Activated T-cell treated with anti-CD3 and anti-CD28 coated beads, Interleukin-2, amount 50 U/mL, for 4 hours (primary cell): ENCODE data around the gene CNPY2. TPM values are rescaled to one million over a fixed set of nuclear protein-coding genes. Genes with fewer than 3 reads are reported as not detected.
"Not testable (repeated sequence)": the region's sequence is repeated elsewhere in the genome, so short reads cannot be mapped to it uniquely, and the experiment has no call there.

Experiments used
- ATAC-seq, 2 donors: fragments of 200-7000 bp; cut with Tn5 transposase; one replicate each; pipeline ENCODE4 v1.10.0; 2021
- DNase-seq: peaks from one replicate; pipeline ENCODE4 v3.0.0-alpha.2; 2020
- H3K27me3 Mint-ChIP-seq: one replicate; pipeline ENCODE4 v1.8.0; 2021; ENCODE audit warnings: low read depth, mixed read lengths
- H3K36me3 Mint-ChIP-seq: one replicate; pipeline ENCODE4 v1.8.0; 2022; ENCODE audit warnings: mixed read lengths; ENCODE audit not compliant: insufficient read depth
- H3K4me1 Mint-ChIP-seq: one replicate; pipeline ENCODE4 v1.8.0; 2021; ENCODE audit warnings: low read depth, mixed read lengths
- H3K4me3 Mint-ChIP-seq: one replicate; pipeline ENCODE4 v1.8.0; 2021; ENCODE audit warnings: mild to moderate bottlenecking, moderate library complexity, mixed read lengths
- H3K9me3 Mint-ChIP-seq: one replicate; pipeline ENCODE4 v1.8.0; 2021; ENCODE audit warnings: mixed read lengths
- total RNA-seq, 3 donors: library from RNA; stranded (reverse); gene quantifications; one replicate each; pipeline ENCODE4 v1.2.1, GENCODE V29; 2021

The CNPY2 gene
- total RNA-seq, result 100 to 1,000 TPM; 162 to 178 (median 174) TPM

DNA sequence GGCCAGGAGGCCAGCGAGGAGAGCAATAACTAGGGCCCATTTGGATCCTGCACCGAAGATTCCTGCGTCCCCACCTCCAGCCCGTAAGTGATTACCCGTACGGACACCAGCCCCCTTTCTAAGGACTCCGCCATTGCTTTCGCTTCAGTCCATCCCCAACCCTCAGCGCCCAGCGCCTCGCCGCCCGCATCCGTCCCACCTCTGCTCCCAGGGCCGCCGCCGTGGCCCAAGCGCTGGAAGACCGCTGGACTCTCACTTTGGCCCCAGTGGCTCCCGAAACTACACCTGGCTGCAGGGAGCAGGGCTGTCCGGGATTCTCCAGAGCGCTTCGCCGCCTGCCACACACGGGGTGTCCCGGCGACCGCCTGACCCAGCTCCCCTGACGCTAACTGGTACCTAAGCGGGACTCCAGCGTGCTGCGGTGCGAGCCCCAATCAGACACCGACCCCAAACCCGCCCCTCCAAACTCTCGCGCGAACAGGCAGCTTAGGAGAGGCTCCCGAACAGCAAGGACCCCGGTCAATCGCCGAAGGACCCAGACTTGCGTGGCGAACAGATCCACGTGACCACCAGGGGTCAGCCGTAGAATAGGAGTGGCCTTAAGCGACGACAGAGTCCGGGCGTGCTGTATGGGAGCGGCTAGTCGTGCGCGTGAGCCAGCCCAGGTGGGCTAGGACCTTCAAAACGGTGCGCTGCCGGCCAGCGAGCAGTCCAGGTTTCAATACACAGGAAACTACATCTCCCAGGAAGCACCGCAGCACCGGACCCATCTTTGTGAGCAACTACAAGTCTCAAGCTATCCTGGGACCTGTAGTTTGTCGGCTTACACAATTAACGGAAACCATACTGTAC is at the start of gene CNPY2:
Gene CNPY2 (minus strand): TSS at position 367 of the 852 bp plus-strand sequence. CDS start 771 bp downstream, outside the sequence.
- peaks cover 7% of the 10 kb centered on the region for H3K36me3 Mint-ChIP-seq
- H3K9me3 Mint-ChIP-seq, result no peaks in the 10 kb centered on the region
- ATAC-seq (peak; percentile 95 to 96), DNase-seq (peak; percentile 88)
- peaks cover 16% of the 10 kb centered on the region for H3K4me1 Mint-ChIP-seq
- no peaks in the 10 kb centered on the region for H3K27me3 Mint-ChIP-seq
- H3K4me3 Mint-ChIP-seq, result peak within 1 kb of the TSS; percentile 99

DNA sequence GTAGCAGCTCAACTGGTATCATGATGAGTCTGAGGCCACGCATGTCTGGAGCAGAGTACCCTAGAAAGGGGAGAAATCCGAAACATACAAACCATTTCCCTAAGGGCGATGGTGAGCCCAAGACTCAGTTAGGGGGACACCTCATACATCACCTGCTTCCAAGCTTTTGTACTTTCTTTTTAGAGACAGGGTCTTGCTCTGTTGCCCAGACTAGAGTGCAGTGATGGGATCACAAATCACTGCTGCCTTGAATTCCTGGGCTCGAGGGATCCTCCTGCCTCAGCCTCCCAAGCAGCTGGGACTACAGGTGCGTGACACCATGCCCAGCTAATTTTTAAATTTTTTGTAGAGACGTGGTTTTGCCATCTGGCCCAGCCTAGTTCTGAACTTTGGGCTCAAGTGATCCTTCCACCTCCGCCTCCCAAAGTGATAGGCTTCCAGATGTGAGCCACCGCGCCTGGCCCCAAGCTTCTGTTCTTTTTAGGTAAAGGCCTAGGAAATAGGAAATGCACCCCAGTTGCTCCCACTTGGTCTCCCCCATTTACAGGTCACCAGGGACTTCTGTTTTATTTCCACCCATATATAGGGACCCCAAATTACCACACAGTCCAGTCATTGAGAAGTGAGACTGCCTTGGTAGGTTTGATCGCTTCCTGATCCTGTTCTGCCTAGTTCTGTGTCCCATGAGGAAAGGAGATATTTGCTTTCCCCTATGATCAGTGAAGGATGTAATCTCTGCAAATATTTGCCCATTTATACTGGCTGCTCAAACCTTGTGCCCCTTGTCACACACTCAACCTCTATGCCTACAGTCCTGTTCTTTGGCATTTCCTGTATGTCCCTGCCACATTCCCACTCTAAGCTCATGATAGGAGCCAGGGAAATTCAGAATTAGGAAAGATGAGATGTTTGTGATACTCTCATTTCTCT is 46.6 kb upstream of the CNPY2 start, which contains the start of gene APOF:
Gene APOF (minus strand): TSS at position 728 of the 930 bp plus-strand sequence. CDS start 112 bp downstream, at position 616.
- no peaks in the 10 kb centered on the region for H3K36me3 Mint-ChIP-seq
- ATAC-seq (no peak), DNase-seq (no peak)
- no peaks in the 10 kb centered on the region for H3K27me3 Mint-ChIP-seq
- peaks cover 26% of the 10 kb centered on the region for H3K4me1 Mint-ChIP-seq
- peak within 1 kb of the TSS; percentile 87 for H3K4me3 Mint-ChIP-seq
- H3K9me3 Mint-ChIP-seq, result no peaks in the 10 kb centered on the region

DNA sequence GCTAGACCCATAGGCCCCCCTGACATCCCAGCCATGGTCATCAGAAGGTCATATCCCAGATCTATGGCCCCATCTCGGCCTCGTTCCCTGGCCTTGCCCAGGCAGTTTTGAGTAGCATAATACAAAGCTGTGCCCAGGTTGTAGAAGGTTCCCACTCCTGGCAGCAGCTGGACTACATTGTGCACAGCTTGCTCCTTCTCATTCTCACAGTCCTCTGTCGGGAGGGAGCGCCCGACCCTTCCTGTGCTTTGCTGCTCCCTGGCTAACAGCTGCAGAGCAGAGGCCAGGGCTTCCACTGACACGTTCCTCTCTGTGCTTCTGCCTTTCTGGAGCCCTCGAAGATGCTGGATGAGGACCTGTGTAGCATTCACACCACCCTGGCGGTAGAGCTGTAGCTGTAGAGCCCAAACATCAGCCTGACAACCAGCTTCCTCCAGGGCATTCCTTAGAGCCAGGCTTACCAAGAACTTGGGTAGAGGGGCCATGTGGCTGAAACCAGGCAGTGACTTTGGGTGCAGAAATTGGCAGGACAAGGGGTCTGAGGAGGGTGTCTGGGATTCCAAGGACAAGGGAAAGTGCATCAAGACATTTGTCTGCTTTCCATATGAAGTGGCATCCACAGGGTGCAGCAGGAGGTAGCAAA is 45.8 kb upstream of the CNPY2 start:
- DNase-seq, result no peak
- H3K9me3 Mint-ChIP-seq, result no peaks in the 10 kb centered on the region
- no peaks in the 10 kb centered on the region for H3K27me3 Mint-ChIP-seq
- peaks cover 26% of the 10 kb centered on the region for H3K4me1 Mint-ChIP-seq
- peak overlapping the region; percentile 87 for H3K4me3 Mint-ChIP-seq
- H3K36me3 Mint-ChIP-seq, result no peaks in the 10 kb centered on the region
- no peak for ATAC-seq

- peak; percentile 98 to 99 for ATAC-seq
- Mint-ChIP-seq H3K4me3 (peak within 1 kb of the TSS; percentile 87), H3K27me3 (no peaks in the 10 kb centered on the region), H3K36me3 (peaks cover 7% of the 10 kb centered on the region), H3K4me1 (peaks cover 26% of the 10 kb centered on the region), H3K9me3 (no peaks in the 10 kb centered on the region)
- peak; percentile 98 for DNase-seq
Observed at GRCh38 chr12:56359851-56360767, 44.3 kb upstream of the CNPY2 start, which contains the start of gene STAT2. TSS of gene STAT2 (minus strand) at chr12:56360107. CDS start at chr12:56356571, 3,536 bp downstream.

DNA sequence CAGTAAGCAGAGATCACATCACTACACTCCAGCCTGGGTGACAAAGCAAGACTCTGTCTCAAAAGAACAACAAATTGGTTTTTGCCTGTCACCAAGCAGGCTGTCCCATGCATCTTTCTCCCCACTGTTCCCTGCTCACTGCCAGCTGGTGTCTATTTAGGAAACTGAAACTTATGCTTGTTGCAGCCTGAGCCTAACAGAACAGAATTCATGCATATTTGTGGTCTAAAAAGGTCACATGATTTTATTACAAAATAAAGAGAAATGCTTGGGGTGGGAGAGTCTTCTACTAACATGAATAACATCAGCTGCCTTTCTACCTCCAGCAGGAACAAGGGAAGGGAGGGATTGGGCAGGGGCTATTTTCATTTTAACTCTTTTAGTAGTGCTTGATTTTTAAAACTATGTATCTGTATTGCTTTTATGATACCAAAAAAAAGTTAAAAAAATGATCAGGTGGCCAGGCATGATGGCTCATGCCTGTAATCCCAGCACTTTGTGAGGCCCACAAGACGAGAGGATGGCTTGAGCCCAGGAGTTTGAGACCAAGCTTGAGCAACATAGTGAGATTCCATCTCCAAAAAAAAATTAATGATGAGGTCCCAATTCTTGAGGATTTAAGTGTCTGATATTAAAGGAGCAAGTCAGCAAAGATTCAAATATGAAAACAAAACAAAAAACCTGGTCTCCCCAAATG is 43.2 kb upstream of the CNPY2 start:
- H3K36me3 Mint-ChIP-seq, result peaks cover 14% of the 10 kb centered on the region

DNA sequence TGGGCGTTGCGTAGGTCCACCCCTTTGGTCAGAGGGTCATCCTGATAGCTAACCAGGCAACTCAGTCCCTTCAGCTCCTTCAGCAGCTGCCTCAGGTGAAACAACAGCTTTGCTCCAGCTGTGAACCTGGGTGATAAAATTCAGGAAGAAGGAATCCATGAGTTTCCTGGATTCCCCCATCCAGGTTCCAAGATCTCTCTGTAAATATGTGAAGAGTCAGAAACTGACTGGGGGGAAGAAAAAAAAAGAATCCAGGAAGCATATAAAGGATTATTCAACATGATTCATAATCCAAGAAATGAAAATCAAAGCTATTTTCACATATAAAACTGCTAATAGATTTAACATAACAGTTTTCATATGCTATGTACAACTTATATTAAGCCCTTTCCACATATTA is 35.5 kb upstream of the CNPY2 start:
- ATAC-seq (no peak), DNase-seq (no peak)
- H3K4me3 Mint-ChIP-seq, result no peak overlapping the region
- H3K9me3 Mint-ChIP-seq, result no peaks in the 10 kb centered on the region
- H3K27me3 Mint-ChIP-seq, result no peaks in the 10 kb centered on the region
- peaks cover 38% of the 10 kb centered on the region for H3K36me3 Mint-ChIP-seq
- H3K4me1 Mint-ChIP-seq, result no peaks in the 10 kb centered on the region

More for the DNA sequence above, 43.2 kb upstream of the CNPY2 start:
- no peaks in the 10 kb centered on the region for H3K9me3 Mint-ChIP-seq
- ATAC-seq (no peak), DNase-seq (no peak)
- peaks cover 26% of the 10 kb centered on the region for H3K4me1 Mint-ChIP-seq
- H3K4me3 Mint-ChIP-seq, result peak overlapping the region; percentile 87
- no peaks in the 10 kb centered on the region for H3K27me3 Mint-ChIP-seq

DNA sequence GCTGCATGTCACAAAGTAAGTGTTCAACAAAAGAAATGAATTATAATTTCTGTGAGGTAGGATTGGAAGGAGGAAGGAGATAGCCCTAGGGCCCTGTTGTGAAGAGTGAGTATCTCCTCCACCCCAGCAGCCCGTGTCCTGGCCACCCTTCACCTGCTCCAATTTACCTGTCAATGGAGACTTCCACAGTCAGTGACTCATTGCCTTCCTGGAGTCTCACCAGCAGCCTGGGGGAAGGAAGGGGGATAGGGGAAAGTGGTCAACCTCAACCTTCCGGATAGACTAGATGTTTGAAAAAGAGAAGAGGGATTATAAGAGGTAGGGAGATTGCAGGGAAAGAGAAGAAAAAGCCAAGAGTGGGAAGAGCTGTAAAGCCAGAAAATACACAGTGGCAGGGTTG is 34.9 kb upstream of the CNPY2 start:
- DNase-seq (no peak), ATAC-seq (no peak)
- Mint-ChIP-seq H3K9me3 (no peaks in the 10 kb centered on the region), H3K4me1 (no peaks in the 10 kb centered on the region), H3K36me3 (peaks cover 39% of the 10 kb centered on the region), H3K4me3 (no peak overlapping the region), H3K27me3 (no peaks in the 10 kb centered on the region)

- no peaks in the 10 kb centered on the region for H3K27me3 Mint-ChIP-seq
Observed at GRCh38 chr12:56348776-56349175, 33.0 kb upstream of the CNPY2 start.

DNA sequence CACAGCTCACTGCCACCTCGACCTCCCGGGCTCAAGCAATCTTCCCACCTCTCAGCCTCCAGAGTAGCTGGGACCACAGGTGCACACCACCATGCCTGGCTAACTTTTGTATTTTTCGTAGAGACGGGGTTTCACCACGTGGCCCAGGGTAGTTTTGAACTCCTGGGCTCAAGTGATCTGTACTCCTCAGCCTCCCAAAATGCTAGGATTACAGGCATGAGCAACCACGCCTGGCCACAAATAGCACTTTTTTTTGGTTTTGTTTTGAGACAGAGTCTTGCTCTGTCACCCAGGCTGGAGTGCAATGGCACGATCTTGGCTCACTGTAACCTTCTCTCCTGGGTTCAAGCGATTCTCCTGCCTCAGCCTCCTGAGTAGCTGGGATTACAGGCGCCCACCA is 31.5 kb upstream of the CNPY2 start:
- H3K36me3 Mint-ChIP-seq, result peaks cover 39% of the 10 kb centered on the region
- H3K4me1 Mint-ChIP-seq, H3K9me3 Mint-ChIP-seq: not testable (repeated sequence)

More at GRCh38 chr12:56348776-56349175, 33.0 kb upstream of the CNPY2 start:
- Mint-ChIP-seq H3K4me1 (no peaks in the 10 kb centered on the region), H3K9me3 (no peaks in the 10 kb centered on the region), H3K4me3 (no peak overlapping the region), H3K36me3 (peaks cover 31% of the 10 kb centered on the region)
- ATAC-seq (no peak), DNase-seq (no peak)

DNA sequence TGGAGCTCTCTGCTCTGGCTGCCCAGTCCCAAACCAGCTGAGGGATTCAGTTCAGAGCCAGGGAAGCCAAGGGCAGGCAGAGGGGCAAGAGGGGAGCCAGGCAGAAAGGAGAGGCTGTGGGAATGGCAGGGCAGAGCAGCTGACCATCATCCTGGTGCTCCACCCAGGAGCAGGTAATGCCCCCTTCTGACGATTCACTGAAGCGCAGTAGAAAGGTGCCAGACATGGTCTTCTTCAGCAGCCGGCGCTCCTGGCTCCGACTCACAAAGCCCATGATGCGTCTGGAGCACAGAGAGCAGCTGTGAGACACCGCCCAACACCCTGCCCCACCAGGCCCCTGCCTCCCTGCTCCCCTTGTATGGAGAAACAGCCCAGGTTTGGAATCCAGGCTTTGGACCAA is 30.9 kb upstream of the CNPY2 start:
- Mint-ChIP-seq H3K27me3 (no peaks in the 10 kb centered on the region), H3K4me1 (no peaks in the 10 kb centered on the region), H3K9me3 (no peaks in the 10 kb centered on the region), H3K4me3 (no peak overlapping the region), H3K36me3 (peaks cover 39% of the 10 kb centered on the region)
- DNase-seq (no peak), ATAC-seq (peak in 1 of 2 donors; percentile 10)

More for the DNA sequence above, 31.5 kb upstream of the CNPY2 start:
- ATAC-seq, H3K4me3 Mint-ChIP-seq, DNase-seq, H3K27me3 Mint-ChIP-seq: not testable (repeated sequence)

GRCh38 chr12:56342290-56342689 is 26.5 kb upstream of the CNPY2 start:
- H3K27me3 Mint-ChIP-seq, H3K4me3 Mint-ChIP-seq, DNase-seq, H3K9me3 Mint-ChIP-seq, ATAC-seq: not testable (repeated sequence)
- H3K36me3 Mint-ChIP-seq, result peaks cover 20% of the 10 kb centered on the region
- peaks cover 30% of the 10 kb centered on the region for H3K4me1 Mint-ChIP-seq

DNA sequence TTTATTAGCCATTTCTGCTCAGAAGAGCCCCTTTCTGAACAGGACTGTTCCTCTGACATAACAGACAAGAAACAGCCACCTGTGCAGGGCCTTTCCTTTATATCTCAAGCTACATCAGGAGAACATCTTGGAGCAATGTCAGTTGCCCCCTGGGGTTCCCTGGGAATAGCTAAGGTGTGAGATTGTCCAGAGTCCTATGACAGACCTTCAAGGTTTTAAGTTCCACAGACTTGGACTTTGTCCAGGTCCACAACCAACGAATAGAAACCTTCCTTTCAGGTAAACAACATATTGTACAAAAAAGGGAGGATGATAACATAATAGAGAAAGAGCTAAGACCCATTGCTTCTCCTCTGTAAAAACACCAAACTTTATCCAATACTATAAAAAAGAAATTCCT is 25.8 kb upstream of the CNPY2 start:
- no peak overlapping the region for H3K4me3 Mint-ChIP-seq
- H3K36me3 Mint-ChIP-seq, result peaks cover 18% of the 10 kb centered on the region
- peaks cover 35% of the 10 kb centered on the region for H3K4me1 Mint-ChIP-seq

GRCh38 chr12:56339158-56339422 is 23.3 kb upstream of the CNPY2 start:
- Mint-ChIP-seq H3K36me3 (peaks cover 10% of the 10 kb centered on the region), H3K27me3 (no peaks in the 10 kb centered on the region), H3K4me1 (peaks cover 43% of the 10 kb centered on the region), H3K4me3 (peak overlapping the region; percentile 92), H3K9me3 (no peaks in the 10 kb centered on the region)
- ATAC-seq (no peak), DNase-seq (no peak)

More for the DNA sequence above, 25.8 kb upstream of the CNPY2 start:
- DNase-seq, result no peak
- Mint-ChIP-seq H3K27me3 (no peaks in the 10 kb centered on the region), H3K9me3 (no peaks in the 10 kb centered on the region)
- ATAC-seq, result no peak
